ENCODE results near the gene ERC2. TPM values are rescaled to one million over a fixed set of nuclear protein-coding genes. Genes with fewer than 3 reads are reported as not detected.

ERC2 gene
- total and polyA plus RNA-seq, 7 donors: 0.52 to 5.7 (median 1.2) TPM; not detected in 2

GRCh38 chr3:55473788-55474187 is 994.5 kb downstream of the ERC2 start:
- H3K36me3 ChIP-seq: peaks cover 0 to 18% (median 3%) of the 10 kb centered on the region in 4 donors
- no peak overlapping the region for H3K4me3 ChIP-seq
- no peak overlapping the region for H3K27ac ChIP-seq
- intact Hi-C loops (cut with DNase I): no loop called here
- H3K4me1 ChIP-seq: no peaks in the 10 kb centered on the region
- H3K27me3 ChIP-seq: no peaks in the 10 kb centered on the region
- no peak for DNase-seq
- 87% methylated on average over 6 of the region's 6 CpGs for WGBS, 2 donors
- TF ChIP-seq EP300 (IDR thresholded peaks at IDR 0.05): no peak
- TF ChIP-seq CTCF (IDR thresholded peaks at IDR 0.05): no peak
- no peak for TF ChIP-seq POLR2A (IDR thresholded peaks at IDR 0.05)
- TF ChIP-seq POLR2AphosphoS5 (IDR thresholded peaks at IDR 0.05): no peak
- no peaks in the 10 kb centered on the region for H3K9me3 ChIP-seq

DNA sequence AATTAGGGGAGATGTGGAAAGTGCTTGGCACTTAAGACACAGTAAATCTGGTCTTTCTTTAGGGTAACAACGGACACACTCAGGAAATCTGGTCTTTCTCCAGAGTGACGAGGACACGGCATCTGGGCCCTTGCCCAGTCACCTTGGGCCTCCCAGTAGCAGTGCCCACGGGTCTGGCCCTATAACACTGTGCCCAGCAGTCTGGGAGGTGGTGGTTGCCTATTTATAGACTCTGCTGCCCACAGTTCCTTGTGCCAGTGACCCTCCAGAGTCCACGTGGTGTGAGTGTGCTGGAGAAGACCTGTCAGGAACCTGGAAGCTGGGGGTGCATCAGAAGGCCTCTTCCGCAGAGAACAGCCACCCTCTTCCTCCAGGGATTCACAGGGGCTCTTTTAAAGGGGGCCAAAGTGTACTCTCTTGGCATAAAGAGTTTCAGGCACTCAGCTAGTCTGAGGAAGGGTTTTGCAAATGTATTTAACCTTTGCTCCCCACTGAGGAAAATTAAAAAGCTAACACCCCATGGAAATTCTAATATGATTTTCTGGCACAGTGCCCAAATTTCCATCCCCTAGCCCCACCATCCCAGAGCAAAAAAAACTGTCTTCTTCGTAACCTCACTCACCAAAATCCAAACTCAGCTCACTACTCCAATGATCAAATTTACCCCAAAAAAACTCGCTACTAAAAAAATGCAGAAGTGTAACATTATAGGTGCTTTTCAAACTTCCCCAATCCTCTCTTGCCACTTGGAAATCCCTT is 996.6 kb downstream of the ERC2 start:
- no peaks in the 10 kb centered on the region for H3K27me3 ChIP-seq
- peak in 1 of 4 donors; percentile 8 for TF ChIP-seq POLR2AphosphoS5 (IDR thresholded peaks at IDR 0.05)
- TF ChIP-seq POLR2A (IDR thresholded peaks at IDR 0.05): no peak
- WGBS, 2 donors: 78 to 80% methylated on average over 8 of the region's 8 CpGs
- intact Hi-C loops (cut with DNase I): no loop called here
- H3K27ac ChIP-seq: no peak overlapping the region
- DNase-seq: no peak
- peaks cover 0 to 18% (median 3%) of the 10 kb centered on the region in 4 donors for H3K36me3 ChIP-seq
- no peaks in the 10 kb centered on the region for H3K9me3 ChIP-seq
- no peak overlapping the region for H3K4me3 ChIP-seq
- H3K4me1 ChIP-seq: peaks cover 0 to 8% (median 0%) of the 10 kb centered on the region in 4 donors

DNA sequence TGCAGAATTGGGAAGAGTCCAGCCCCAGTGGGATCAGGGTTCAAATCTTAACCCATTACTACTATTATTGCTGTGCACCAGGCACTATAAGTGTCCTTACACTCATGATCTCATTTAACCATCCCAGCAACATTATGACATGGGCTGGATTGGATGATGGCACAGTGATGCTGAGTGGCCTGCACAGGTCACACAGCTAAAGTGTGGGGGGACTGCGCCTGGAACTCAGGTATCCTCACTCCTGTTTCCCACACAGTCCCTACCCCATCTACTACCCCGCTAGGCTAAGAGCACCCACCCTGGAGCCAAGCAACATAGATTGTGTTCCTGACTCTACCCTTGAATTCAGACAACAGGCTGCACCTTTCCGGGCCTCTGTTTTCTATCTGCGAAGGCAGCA is 997.2 kb downstream of the ERC2 start:
- peaks cover 0 to 9% (median 0%) of the 10 kb centered on the region in 4 donors for H3K4me1 ChIP-seq
- no peak overlapping the region for H3K27ac ChIP-seq
- intact Hi-C loops (cut with DNase I): no loop called here
- no peaks in the 10 kb centered on the region for H3K27me3 ChIP-seq
- no peak for DNase-seq
- H3K4me3 ChIP-seq: no peak overlapping the region
- peaks cover 0 to 18% (median 1%) of the 10 kb centered on the region in 4 donors for H3K36me3 ChIP-seq
- TF ChIP-seq CTCF (IDR thresholded peaks at IDR 0.05) (no peak), EP300 (IDR thresholded peaks at IDR 0.05) (no peak), POLR2A (IDR thresholded peaks at IDR 0.05) (no peak), POLR2AphosphoS5 (IDR thresholded peaks at IDR 0.05) (no peak)
- H3K9me3 ChIP-seq: no peaks in the 10 kb centered on the region
- WGBS, 2 donors: 91 to 98% methylated on average over 4 of the region's 4 CpGs

DNA sequence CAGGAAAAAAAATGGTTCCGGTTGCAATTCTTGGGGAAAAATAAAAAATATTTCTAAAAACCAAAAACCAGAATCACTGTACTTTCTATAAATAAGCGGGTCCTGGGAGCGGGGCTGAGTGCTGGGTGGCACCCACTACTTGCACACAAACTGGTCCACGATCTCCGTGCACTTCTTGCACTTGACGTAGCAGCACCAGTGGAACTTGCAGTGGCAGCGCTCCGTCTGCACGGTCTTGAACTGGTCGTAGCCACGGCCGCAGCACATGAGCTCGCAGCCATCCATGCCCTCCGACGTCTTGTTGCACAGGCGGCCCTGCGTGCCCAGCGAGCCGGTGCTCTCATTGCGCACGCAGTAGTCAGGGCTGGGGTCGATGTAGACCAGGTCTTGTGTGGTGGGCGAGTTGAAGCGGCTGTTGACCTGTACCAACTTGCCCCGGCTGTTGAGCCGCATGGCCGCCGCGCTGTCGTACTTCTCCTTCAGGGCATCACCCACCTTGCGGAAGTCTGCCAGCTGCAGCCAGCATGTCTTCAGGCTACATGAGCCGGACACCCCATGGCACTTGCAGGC is 998.2 kb downstream of the ERC2 start:
- intact Hi-C loops (cut with DNase I): no loop called here
- peaks cover 0 to 18% (median 0%) of the 10 kb centered on the region in 4 donors for H3K36me3 ChIP-seq
- DNase-seq: no peak
- no peaks in the 10 kb centered on the region for H3K9me3 ChIP-seq
- 96 to 97% methylated on average over 32 of the region's 32 CpGs for WGBS, 2 donors
- no peaks in the 10 kb centered on the region for H3K27me3 ChIP-seq
- peaks cover 0 to 9% (median 0%) of the 10 kb centered on the region in 4 donors for H3K4me1 ChIP-seq
- no peak overlapping the region for H3K27ac ChIP-seq
- no peak overlapping the region for H3K4me3 ChIP-seq
- TF ChIP-seq POLR2A (IDR thresholded peaks at IDR 0.05) (no peak), POLR2AphosphoS5 (IDR thresholded peaks at IDR 0.05) (no peak), CTCF (IDR thresholded peaks at IDR 0.05) (no peak), EP300 (IDR thresholded peaks at IDR 0.05) (no peak)

- 90 to 94% methylated on average over 5 of the region's 5 CpGs for WGBS, 2 donors
- Histone ChIP-seq H3K4me3 (no peak overlapping the region), H3K27me3 (no peaks in the 10 kb centered on the region)
These were observed 1000.0 kb downstream of the ERC2 start for GRCh38 chr3:55468251-55468650.

More at GRCh38 chr3:55468251-55468650, 1000.0 kb downstream of the ERC2 start:
- DNase-seq: no peak
- no peaks in the 10 kb centered on the region for H3K9me3 ChIP-seq
- H3K27ac ChIP-seq: no peak overlapping the region
- intact Hi-C loops (cut with DNase I): no loop called here
- TF ChIP-seq POLR2A (IDR thresholded peaks at IDR 0.05): no peak
- no peak for TF ChIP-seq POLR2AphosphoS5 (IDR thresholded peaks at IDR 0.05)
- no peak for TF ChIP-seq CTCF (IDR thresholded peaks at IDR 0.05)
- TF ChIP-seq EP300 (IDR thresholded peaks at IDR 0.05): no peak
- H3K36me3 ChIP-seq: peaks cover 0 to 14% (median 0%) of the 10 kb centered on the region in 4 donors
- H3K4me1 ChIP-seq: peaks cover 0 to 9% (median 0%) of the 10 kb centered on the region in 4 donors
